Heart left ventricle (tissue), 16 donors: Measurements from ENCODE around the gene ACR. TPM values are rescaled to one million over a fixed set of nuclear protein-coding genes. Genes with fewer than 3 reads are reported as not detected.

Source experiments
- ATAC-seq, 4 donors: fragments of 200-7000 bp; cut with Tn5 transposase; one replicate each; pipeline ENCODE4 v1.9.1; 2020 to 2022; ENCODE audit warnings: moderate library complexity in 4 of 4, mild to moderate bottlenecking in 3 of 4, moderate number of reproducible peaks in 1 of 4
- DNase-seq, 5 donors: peaks; one replicate each; pipeline ENCODE4 v3.0.0-alpha.2; 2020
- H3K27ac ChIP-seq, 12 donors: fragments of 200-600 bp; sonication (generic) in 4 of 12; one replicate each; pipeline versions ENCODE4 v1.5.0 to v1.8.0; 2016 to 2022; ENCODE audit warnings: mild to moderate bottlenecking in 2 of 12
- H3K27me3 ChIP-seq, 9 donors: fragments of 200-600 bp; sonication (generic) in 2 of 9; one replicate each; pipeline versions ENCODE4 v1.5.1 to v1.8.0; 2016 to 2022; ENCODE audit warnings: mild to moderate bottlenecking in 3 of 9
- H3K36me3 ChIP-seq, 9 donors: fragments of 200-600 bp; sonication (generic) in 2 of 9; one replicate each; pipeline versions ENCODE4 v1.5.0 to v1.8.0; 2018 to 2022; ENCODE audit warnings: mild to moderate bottlenecking in 2 of 9
- H3K4me1 ChIP-seq, 12 donors: fragments of 200-600 bp; sonication (generic) in 4 of 12; one replicate each; pipeline versions ENCODE4 v1.5.0 to v1.8.0; 2016 to 2022; ENCODE audit warnings: mild to moderate bottlenecking in 3 of 12
- H3K4me3 ChIP-seq, 12 donors: fragments of 200-600 bp; sonication (generic) in 4 of 12; one replicate each; pipeline versions ENCODE4 v1.5.0 to v1.8.0; 2017 to 2022; ENCODE audit warnings: mild to moderate bottlenecking in 9 of 12, moderate library complexity in 4 of 12
- H3K9me3 ChIP-seq, 12 donors: fragments of 200-600 bp; sonication (generic) in 4 of 12; one replicate each; pipeline versions ENCODE4 v1.5.0 to v1.8.0; 2016 to 2022; ENCODE audit warnings: mild to moderate bottlenecking in 1 of 12
- POLR2A ChIP-seq, 2 donors: fragments of 450-650 bp; IDR thresholded peaks; one replicate each; pipeline ENCODE4 v1.6.1; 2017; ENCODE audit warnings: antibody characterized with exemption in 2 of 2, mild to moderate bottlenecking in 2 of 2, moderate library complexity in 2 of 2
- WGBS, 4 donors: extraction: QIAGEN DNeasy Blood & Tissue Kit in 2 of 4; methylation state at CpG; one replicate each; pipeline versions ENCODE4 v1.1.5 to v1.1.7; 2013 to 2018; 5-methylcytosine and 5-hydroxymethylcytosine counted together
- intact Hi-C, 10 donors: fragments of 100-400 bp; cut with DNase I; formaldehyde crosslinking; loops; one replicate each; pipeline versions ENCODE4 v1.11.1 to v1.14.2; 2022
- polyA plus RNA-seq, 2 donors: library from polyadenylated mRNA; stranded (reverse); fragments of 200-250 nt; gene quantifications; one replicate each; pipeline ENCODE4 v1.2.3, GENCODE V29; 2013
- total RNA-seq, 9 donors: library from RNA; depleted of rRNA in 2 of 9; stranded (reverse); fragments of >200 nt in 2 of 9; fragmentation: NEBNext Ultra II Directional in 3 of 9; extraction: Animal tissue kit (Norgen Biotek cat#: 25700) in 3 of 9; gene quantifications; one replicate each; pipeline versions ENCODE4 v1.1.0 to v1.2.4, GENCODE V29; 2016 to 2023
- TF ChIP-seq, protein P1 (sequence below), 12 donors: fragments of 200-600 bp; sonication (generic) in 4 of 12; IDR thresholded peaks; one replicate each; pipeline versions ENCODE4 v1.5.0 to v1.8.0; 2018 to 2022; ENCODE audit warnings: antibody characterized with exemption in 12 of 12, mild to moderate bottlenecking in 5 of 12
- donor health status: ischemic (EF 13 %, LVEDD 7.1; RV severe dilation, severe dysfunction).
- donor health status: healthy with polysubstance abuse.
- donor health status: DM: no; HTN: yes; CAD: no.
- donor health status: DM: no; HTN: no; CAD: no.
- donor health status: ischemic (EF 25% LVEDD 6.9; RV normal size, moderate dysfunction).
- donor health status: ischemic (EF 25% LVEDD 5.7; RV mildly dilated, moderate dysfunction).
- donor health status: healthy.
- donor health status: DM: yes; HTN: yes; CAD: no.
- donor health status: ischemic (EF 35%, LVEDD 5.7; RV mildly dilated, moderate dysfunction).
- donor health status: nonischemic (EF 11% LVEDD 7.7; RV severe dilation, severe dysfunction).
- donor health status: DM: yes; HTN: yes; CAD: no.
- donor health status: PGD.
- donor health status: ischemic (EF 29% LVEDD 5.4; RV normal size, mild dysfunction).
- donor health status: nonischemic (EF 23%, LVEDD 6.1; RV moderate dilation, normal function).

The ACR gene
- total and polyA plus RNA-seq, 11 donors: 0.12 to 1.2 (median 0.50) TPM; not detected in 2

DNA sequence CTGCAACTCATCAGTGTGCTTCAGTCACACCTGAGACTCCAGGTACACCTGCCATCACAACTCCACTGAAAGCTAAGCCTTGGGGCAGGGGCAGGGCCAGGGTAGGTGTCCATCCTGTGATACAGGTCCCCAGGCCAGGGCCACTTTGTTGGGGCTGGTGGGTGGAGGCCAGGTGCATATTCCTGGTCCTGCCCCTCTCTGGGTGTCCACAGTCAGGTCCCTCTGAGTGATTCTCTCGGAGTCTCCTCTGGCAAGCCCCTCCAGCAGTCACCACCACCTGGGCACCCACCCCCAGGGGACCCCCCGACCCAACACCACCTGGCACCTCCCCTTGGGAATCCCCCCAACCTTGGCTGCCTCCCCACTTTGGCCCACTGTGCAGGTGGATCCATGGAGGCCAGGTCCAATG is 9.5 kb upstream of the ACR start:
- Histone ChIP-seq H3K4me3 (no peak overlapping the region), H3K4me1 (peaks cover 4 to 74% (median 39%) of the 10 kb centered on the region in 12 donors), H3K36me3 (peaks cover 0 to 47% (median 12%) of the 10 kb centered on the region in 9 donors), H3K9me3 (no peaks in the 10 kb centered on the region), H3K27me3 (peaks cover 0 to 32% (median 13%) of the 10 kb centered on the region in 9 donors), H3K27ac (peak overlapping the region in 1 of 12 donors; percentile 13)
- DNase-seq (peak in 3 of 5 donors; percentile 4 to 48 (median 15)), ATAC-seq (no peak)
- intact Hi-C loops: no loop called here
- WGBS, 4 donors: 77 to 87% (median 81%) methylated on average over 2 of the region's 2 CpGs
- no peak for TF ChIP-seq POLR2A (IDR thresholded peaks at IDR 0.05)

DNA sequence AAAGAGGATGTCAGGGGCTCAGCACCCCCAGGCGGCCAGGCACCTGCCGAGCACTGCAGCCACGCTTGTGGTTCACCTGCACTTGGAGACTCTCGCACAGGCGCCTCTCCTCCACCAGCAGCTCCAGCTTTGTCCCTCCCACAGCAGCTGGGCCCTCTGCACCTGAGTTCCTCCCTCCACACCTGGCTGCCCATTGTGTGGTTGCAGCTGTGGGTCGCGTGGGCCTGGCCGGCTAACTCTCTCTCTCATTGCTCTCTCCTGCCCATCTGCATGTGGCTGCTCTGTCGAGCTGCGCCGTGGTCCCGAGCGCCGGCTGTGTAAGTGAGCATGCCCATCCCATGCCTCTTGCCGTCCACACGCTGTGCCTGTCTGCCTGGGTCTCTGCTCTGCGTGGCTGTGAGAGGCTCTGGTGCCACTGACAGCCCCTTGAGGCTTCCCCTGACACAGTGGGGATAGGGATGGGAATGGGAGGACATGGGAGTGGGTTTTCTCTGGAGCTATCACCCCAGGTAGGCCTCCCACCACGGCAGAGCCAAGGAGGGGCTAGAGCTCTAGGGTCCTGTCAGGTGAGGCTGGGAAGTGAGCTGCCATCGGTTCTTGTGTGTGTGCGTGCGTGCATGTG is 8.5 kb upstream of the ACR start:
- ATAC-seq: no peak
- no peak overlapping the region for H3K4me3 ChIP-seq
- TF ChIP-seq, protein P1, sequence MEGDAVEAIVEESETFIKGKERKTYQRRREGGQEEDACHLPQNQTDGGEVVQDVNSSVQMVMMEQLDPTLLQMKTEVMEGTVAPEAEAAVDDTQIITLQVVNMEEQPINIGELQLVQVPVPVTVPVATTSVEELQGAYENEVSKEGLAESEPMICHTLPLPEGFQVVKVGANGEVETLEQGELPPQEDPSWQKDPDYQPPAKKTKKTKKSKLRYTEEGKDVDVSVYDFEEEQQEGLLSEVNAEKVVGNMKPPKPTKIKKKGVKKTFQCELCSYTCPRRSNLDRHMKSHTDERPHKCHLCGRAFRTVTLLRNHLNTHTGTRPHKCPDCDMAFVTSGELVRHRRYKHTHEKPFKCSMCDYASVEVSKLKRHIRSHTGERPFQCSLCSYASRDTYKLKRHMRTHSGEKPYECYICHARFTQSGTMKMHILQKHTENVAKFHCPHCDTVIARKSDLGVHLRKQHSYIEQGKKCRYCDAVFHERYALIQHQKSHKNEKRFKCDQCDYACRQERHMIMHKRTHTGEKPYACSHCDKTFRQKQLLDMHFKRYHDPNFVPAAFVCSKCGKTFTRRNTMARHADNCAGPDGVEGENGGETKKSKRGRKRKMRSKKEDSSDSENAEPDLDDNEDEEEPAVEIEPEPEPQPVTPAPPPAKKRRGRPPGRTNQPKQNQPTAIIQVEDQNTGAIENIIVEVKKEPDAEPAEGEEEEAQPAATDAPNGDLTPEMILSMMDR (IDR thresholded peaks at IDR 0.05): no peak
- TF ChIP-seq POLR2A (IDR thresholded peaks at IDR 0.05): no peak
- H3K36me3 ChIP-seq: peaks cover 0 to 41% (median 10%) of the 10 kb centered on the region in 9 donors
- no peak overlapping the region for H3K27ac ChIP-seq
- intact Hi-C loops: no loop called here
- peaks cover 0 to 34% (median 13%) of the 10 kb centered on the region in 9 donors for H3K27me3 ChIP-seq
- H3K4me1 ChIP-seq: peaks cover 4 to 68% (median 35%) of the 10 kb centered on the region in 12 donors
- peak in 4 of 5 donors; percentile 6 to 56 (median 18) for DNase-seq
- WGBS, 4 donors: 84 to 89% (median 86%) methylated on average over 15 to 21 of the region's 21 CpGs
- H3K9me3 ChIP-seq: no peaks in the 10 kb centered on the region

DNA sequence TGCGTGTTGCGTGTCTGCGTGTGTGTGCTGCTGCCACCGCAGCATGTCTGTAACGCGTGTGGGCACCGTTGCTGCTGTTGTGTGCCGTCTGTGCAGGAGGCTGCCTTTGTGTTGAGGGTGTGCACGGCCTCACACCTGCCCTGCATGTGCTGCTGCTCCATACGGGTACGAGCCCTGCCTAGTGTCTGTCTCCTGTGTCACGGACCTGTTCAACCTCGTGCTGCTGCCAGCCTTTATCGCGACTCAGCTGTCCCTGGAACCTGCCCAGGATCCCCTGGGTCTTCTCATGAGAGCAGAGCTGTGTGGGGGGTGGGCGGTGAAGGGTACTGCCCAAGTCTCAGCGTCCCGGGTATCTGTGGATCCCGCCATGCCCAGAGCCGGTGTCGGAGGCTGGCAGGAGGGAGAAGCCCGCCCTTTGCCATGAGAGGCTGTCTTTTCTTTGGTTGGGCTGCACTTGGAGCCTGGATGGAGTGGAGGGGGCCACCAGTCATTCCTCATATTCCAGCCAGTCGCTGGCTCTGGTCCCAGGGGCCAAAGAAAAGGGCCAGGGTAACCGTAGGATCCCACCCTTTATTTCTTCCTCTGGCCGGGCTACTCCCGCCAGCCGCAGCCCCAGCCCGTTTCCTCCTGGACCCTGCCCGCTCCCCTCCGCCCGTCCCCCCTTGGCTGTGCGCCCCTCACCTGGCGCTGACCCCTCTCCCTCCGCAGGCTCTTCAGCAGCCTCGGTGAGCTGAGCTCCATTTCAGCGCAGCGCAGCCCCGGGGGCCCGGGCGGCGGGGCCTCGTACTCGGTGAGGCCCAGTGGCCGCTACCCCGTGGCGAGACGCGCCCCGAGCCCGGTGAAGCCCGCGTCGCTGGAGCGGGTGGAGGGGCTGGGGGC is 7.8 kb upstream of the ACR start:
- Histone ChIP-seq H3K4me1 (peaks cover 4 to 60% (median 35%) of the 10 kb centered on the region in 12 donors), H3K27me3 (peaks cover 0 to 42% (median 13%) of the 10 kb centered on the region in 9 donors), H3K9me3 (no peaks in the 10 kb centered on the region), H3K27ac (peak overlapping the region in 1 of 12 donors; percentile 38), H3K36me3 (peaks cover 0 to 33% (median 10%) of the 10 kb centered on the region in 9 donors), H3K4me3 (no peak overlapping the region)
- WGBS, 4 donors: 37 to 71% (median 54%) methylated on average over 25 to 54 of the region's 54 CpGs
- TF ChIP-seq, protein P1 (IDR thresholded peaks at IDR 0.05): no peak
- no peak for TF ChIP-seq POLR2A (IDR thresholded peaks at IDR 0.05)
- intact Hi-C loops: no loop called here
- ATAC-seq: no peak
- DNase-seq: peak in 4 of 5 donors; percentile 18 to 59 (median 24)

DNA sequence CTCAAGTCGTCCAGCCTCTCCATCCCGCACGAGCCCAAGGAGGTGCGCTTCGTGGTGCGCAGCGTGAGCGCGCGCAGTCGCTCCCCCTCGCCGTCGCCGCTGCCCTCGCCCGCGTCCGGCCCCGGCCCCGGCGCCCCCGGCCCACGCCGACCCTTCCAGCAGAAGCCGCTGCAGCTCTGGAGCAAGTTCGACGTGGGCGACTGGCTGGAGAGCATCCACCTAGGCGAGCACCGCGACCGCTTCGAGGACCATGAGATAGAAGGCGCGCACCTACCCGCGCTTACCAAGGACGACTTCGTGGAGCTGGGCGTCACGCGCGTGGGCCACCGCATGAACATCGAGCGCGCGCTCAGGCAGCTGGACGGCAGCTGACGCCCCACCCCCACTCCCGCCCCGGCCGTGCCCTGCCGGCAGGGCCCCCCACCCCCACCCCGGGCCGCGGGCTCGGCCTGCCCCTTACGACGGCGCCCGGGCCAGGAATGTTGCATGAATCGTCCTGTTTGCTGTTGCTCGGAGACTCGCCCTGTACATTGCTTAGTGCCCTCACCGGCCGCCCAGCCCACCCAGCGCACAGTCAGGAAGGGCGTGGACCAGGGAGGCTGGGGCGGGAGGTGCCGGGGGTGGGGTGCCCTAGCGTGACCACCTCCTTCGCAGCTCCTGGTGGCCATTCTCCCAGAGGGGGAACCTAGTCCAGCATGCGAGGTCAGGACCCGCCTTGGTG is 6.9 kb upstream of the ACR start:
- peaks cover 0 to 42% (median 13%) of the 10 kb centered on the region in 9 donors for H3K27me3 ChIP-seq
- peaks cover 4 to 54% (median 35%) of the 10 kb centered on the region in 12 donors for H3K4me1 ChIP-seq
- peaks cover 0 to 25% (median 10%) of the 10 kb centered on the region in 9 donors for H3K36me3 ChIP-seq
- H3K9me3 ChIP-seq: no peaks in the 10 kb centered on the region
- peak in 4 of 5 donors; percentile 39 to 71 (median 54) for DNase-seq
- ATAC-seq: peak in 3 of 4 donors; percentile 19 to 35 (median 35)
- no peak overlapping the region for H3K4me3 ChIP-seq
- peak overlapping the region in 4 of 12 donors; percentile 10 to 47 (median 32) for H3K27ac ChIP-seq
- TF ChIP-seq, protein P1 (IDR thresholded peaks at IDR 0.05): no peak
- no peak for TF ChIP-seq POLR2A (IDR thresholded peaks at IDR 0.05)
- intact Hi-C loops: no loop called here
- WGBS, 4 donors: 32 to 47% (median 40%) methylated on average over 5 to 76 of the region's 76 CpGs
